HepG2 (cell line): ENCODE data around the gene SPAG7. TPM values are rescaled to one million over a fixed set of nuclear protein-coding genes. Genes with fewer than 3 reads are reported as not detected.

ENCODE experiments used
- BORCS8-MEF2B ChIP-seq: sonication (generic); formaldehyde crosslinking; IDR thresholded peaks from 2 replicates; pipeline ENCODE4 v1.8.0; 2022; ENCODE audit warnings: mild to moderate bottlenecking, missing genetic modification reagents
- CHD4 ChIP-seq: fragments of 200-600 bp; sonication (generic); IDR thresholded peaks from 2 replicates; pipeline ENCODE4 v1.7.0; 2017; ENCODE audit warnings: mild to moderate bottlenecking, low read length, borderline replicate concordance
- DBP ChIP-seq: sonication (generic); formaldehyde crosslinking; IDR thresholded peaks from 2 replicates; pipeline ENCODE4 v1.4.0; 2020; ENCODE audit warnings: missing genetic modification reagents; ENCODE audit errors: not compliant biosample characterization
- EEA1 ChIP-seq: sonication (generic); formaldehyde crosslinking; IDR thresholded peaks from 2 replicates; pipeline ENCODE4 v1.5.1; 2020; ENCODE audit warnings: mild to moderate bottlenecking, missing genetic modification reagents, borderline replicate concordance
- ELF1 ChIP-seq: sonication (generic); formaldehyde crosslinking; IDR thresholded peaks from 2 replicates; pipeline ENCODE4 v1.4.0; 2020; ENCODE audit warnings: missing genetic modification reagents
- FOSL2 ChIP-seq: sonication (generic); formaldehyde crosslinking; IDR thresholded peaks from 2 replicates; pipeline ENCODE4 v1.4.0; 2020; ENCODE audit warnings: missing genetic modification reagents
- GABPB1 ChIP-seq: IDR thresholded peaks from 2 replicates; pipeline ENCODE4 v1.6.1; 2016; ENCODE audit warnings: mild to moderate bottlenecking, missing genetic modification reagents, moderate library complexity, missing compliant biosample characterization
- GATAD2A ChIP-seq: IDR thresholded peaks from 2 replicates; pipeline ENCODE4 v1.6.1; 2016
- GZF1 ChIP-seq: sonication (generic); formaldehyde crosslinking; IDR thresholded peaks from 2 replicates; pipeline ENCODE4 v1.5.1; 2020; ENCODE audit warnings: mild to moderate bottlenecking, missing genetic modification reagents
- HCFC1 ChIP-seq: fragments of 150-350 bp; IDR thresholded peaks from 2 replicates; pipeline ENCODE4 v1.6.1; 2014; ENCODE audit warnings: low read depth, low read length
- HOXA3 ChIP-seq: sonication (generic); formaldehyde crosslinking; IDR thresholded peaks from 2 replicates; pipeline ENCODE4 v1.5.0; 2020; ENCODE audit warnings: missing genetic modification reagents
- KMT2B ChIP-seq: IDR thresholded peaks from 2 replicates; pipeline ENCODE4 v1.6.1; 2016; ENCODE audit warnings: missing genetic modification reagents, missing compliant biosample characterization
- MED8 ChIP-seq: sonication (generic); formaldehyde crosslinking; IDR thresholded peaks from 2 replicates; pipeline ENCODE4 v1.8.1; 2023; ENCODE audit warnings: mild to moderate bottlenecking, missing genetic modification reagents; ENCODE audit not compliant: insufficient replicate concordance
- MXD3 ChIP-seq: IDR thresholded peaks from 2 replicates; pipeline ENCODE4 v1.6.1; 2016; ENCODE audit warnings: mild to moderate bottlenecking, missing biosample characterization, missing genetic modification reagents
- RBFOX2 ChIP-seq: fragments of 200-400 bp; formaldehyde crosslinking; IDR thresholded peaks from 2 replicates; pipeline ENCODE4 v1.6.1; 2017; ENCODE audit warnings: low read depth, mild to moderate bottlenecking, low read length
- TFDP2 ChIP-seq: sonication (generic); formaldehyde crosslinking; IDR thresholded peaks from 2 replicates; pipeline ENCODE4 v1.4.0; 2020; ENCODE audit warnings: missing genetic modification reagents
- ZBTB20 ChIP-seq: sonication (generic); formaldehyde crosslinking; IDR thresholded peaks from 2 replicates; pipeline ENCODE4 v1.8.1; 2023; ENCODE audit warnings: missing genetic modification reagents, low read depth, mild to moderate bottlenecking, borderline replicate concordance
- ZBTB39 ChIP-seq: sonication (generic); formaldehyde crosslinking; IDR thresholded peaks from 2 replicates; pipeline ENCODE4 v1.5.0; 2020; ENCODE audit warnings: missing genetic modification reagents
- ZNF138 ChIP-seq: sonication (generic); formaldehyde crosslinking; IDR thresholded peaks from 2 replicates; pipeline ENCODE4 v1.5.0; 2020; ENCODE audit warnings: mild to moderate bottlenecking, low read depth, missing genetic modification reagents
- ZNF337 ChIP-seq: sonication (generic); formaldehyde crosslinking; IDR thresholded peaks from 2 replicates; pipeline ENCODE4 v1.5.1; 2020; ENCODE audit warnings: missing genetic modification reagents, low read depth, mild to moderate bottlenecking, borderline replicate concordance
- ZNF724P ChIP-seq: sonication (generic); formaldehyde crosslinking; IDR thresholded peaks from 2 replicates; pipeline ENCODE4 v1.8.0; 2022; ENCODE audit warnings: missing genetic modification reagents, borderline replicate concordance
- ZNF891 ChIP-seq: sonication (generic); formaldehyde crosslinking; IDR thresholded peaks from 2 replicates; pipeline ENCODE4 v1.5.0; 2020; ENCODE audit warnings: mild to moderate bottlenecking, missing genetic modification reagents
- ZSCAN30 ChIP-seq: sonication (generic); formaldehyde crosslinking; IDR thresholded peaks from 2 replicates; pipeline ENCODE4 v1.5.0; 2020; ENCODE audit warnings: mild to moderate bottlenecking, missing genetic modification reagents
- polyA plus RNA-seq, 8 experiments: library from polyadenylated mRNA; depleted of rRNA in 3 of 8; stranded (reverse) in 7 of 8; unstranded in 1 of 8; fragments of >200 nt; fragmentation: Illumina TruSeq in 4 of 8; extraction: Trizol in 4 of 8; gene quantifications; 2 replicates each; pipeline versions ENCODE4 v1.2.1 to v1.2.3, GENCODE V29; 2011 to 2016; ENCODE audit warnings: low read depth in 4 of 8, missing spikeins in 1 of 8, mixed read lengths in 1 of 8; ENCODE audit not compliant: insufficient read depth in 1 of 8
- total RNA-seq, 5 experiments: library from RNA; depleted of rRNA; stranded (reverse); fragments of >200 nt; fragmentation: Illumina TruSeq; extraction: Trizol; gene quantifications; 2 replicates each; pipeline ENCODE4 v1.2.3, GENCODE V29; 2016; ENCODE audit warnings: low read depth in 1 of 5

SPAG7 gene
- total and polyA plus RNA-seq, 2 of the 13 experiments (the other 11 are each of a cell fraction or from before 2014, with no cell fraction given), result 51.0 to 59.0 TPM

- TF ChIP-seq MXD3 (0 out of 2 replicates have a peak, but pooled peaks have one; percentile 35), KMT2B (CRISPR knock-in tag) (no peak; the same call in 1 of the 2 replicates), TFDP2 (CRISPR knock-in tag) (peak; percentile 45), FOSL2 (CRISPR knock-in tag) (peak; percentile 19; the same call in 1 of the 2 replicates), EEA1 (CRISPR knock-in tag) (0 out of 2 replicates have a peak, but pooled peaks have one; percentile 50), MED8 (CRISPR knock-in tag) (no peak), HOXA3 (CRISPR knock-in tag) (0 out of 2 replicates have a peak, but pooled peaks have one; percentile 24), ELF1 (0 out of 2 replicates have a peak, but pooled peaks have one; percentile 31), CHD4 (no peak), ZBTB39 (CRISPR knock-in tag) (no peak), ZSCAN30 (CRISPR knock-in tag) (no peak), HCFC1 (no peak), ZNF891 (CRISPR knock-in tag) (0 out of 2 replicates have a peak, but pooled peaks have one; percentile 72), ZBTB20 (CRISPR knock-in tag) (peak; percentile 79; the same call in 1 of the 2 replicates), GATAD2A (CRISPR knock-in tag) (peak; percentile 14; the same call in 1 of the 2 replicates), RBFOX2 (peak; percentile 77), ZNF337 (CRISPR knock-in tag) (no peak), GABPB1 (peak; percentile 64), DBP (CRISPR knock-in tag) (peak; percentile 55), BORCS8-MEF2B (peak; percentile 73), ZNF138 (CRISPR knock-in tag) (0 out of 2 replicates have a peak, but pooled peaks have one; percentile 24), ZNF724P (CRISPR knock-in tag) (peak; percentile 33; the same call in 1 of the 2 replicates), GZF1 (CRISPR knock-in tag) (peak; percentile 67)
Observed at GRCh38 chr17:4966844-4967538, 626 bp downstream of the SPAG7 start (continued).
